Prostate gland (tissue), 2 donors: Measurements from ENCODE around the gene PTHLH. TPM values are rescaled to one million over a fixed set of nuclear protein-coding genes. Genes with fewer than 3 reads are reported as not detected.

Experiments
- DNase-seq: peaks from one replicate; pipeline ENCODE4 v3.0.0-alpha.2; 2019; ENCODE audit warnings: low spot score
- H3K27ac ChIP-seq, 2 donors: fragments of 200-600 bp; sonication (generic); 2 replicates each; pipeline ENCODE4 v1.5.1; 2017 to 2019
- H3K27me3 ChIP-seq: fragments of 200-600 bp; sonication (generic); replicated peaks from 2 replicates; pipeline ENCODE4 v1.5.1; 2019; ENCODE audit not compliant: insufficient read depth
- H3K36me3 ChIP-seq, 2 donors: fragments of 200-600 bp; sonication (generic); 1 replicate in 1 of 2; 2 replicates in 1 of 2; pipeline versions ENCODE4 v1.5.1 to v1.8.1; 2017 to 2019
- H3K4me1 ChIP-seq: fragments of 200-600 bp; sonication (generic); replicated peaks from 2 replicates; pipeline ENCODE4 v1.5.1; 2019
- H3K4me3 ChIP-seq, 2 donors: fragments of 200-600 bp; sonication (generic); 2 replicates each; pipeline ENCODE4 v1.5.1; 2017 to 2019
- H3K9me3 ChIP-seq: fragments of 200-600 bp; sonication (generic); 2 replicates; pipeline ENCODE4 v1.5.1; 2017
- CTCF ChIP-seq, 4 experiments: fragments of 200-600 bp in 2 of 4; fragments of 450-650 bp in 2 of 4; sonication (generic) in 2 of 4; IDR thresholded peaks; 1 replicate in 3 of 4; 2 replicates in 1 of 4; pipeline ENCODE4 v1.5.1; 2016 to 2019; ENCODE audit warnings: antibody characterized with exemption in 4 of 4, mild to moderate bottlenecking in 2 of 4, moderate library complexity in 2 of 4
- POLR2A ChIP-seq: fragments of 450-650 bp; IDR thresholded peaks from one replicate; pipeline ENCODE4 v1.6.1; 2016; ENCODE audit warnings: antibody characterized with exemption, mild to moderate bottlenecking
- POLR2AphosphoS5 ChIP-seq: sonication (generic); formaldehyde crosslinking; IDR thresholded peaks from one replicate; pipeline ENCODE4 v1.6.1; 2017; ENCODE audit warnings: antibody characterized with exemption
- WGBS: methylation state at CpG from one replicate; pipeline ENCODE4 v1.1.5; 2018; 5-methylcytosine and 5-hydroxymethylcytosine counted together
- intact Hi-C: fragments of 100-400 bp; cut with DNase I; formaldehyde crosslinking; loops from one replicate; pipeline ENCODE4 v1.14.2; 2022
- total RNA-seq, 2 donors: library from RNA; depleted of rRNA; stranded (reverse); fragments of >200 nt; gene quantifications; one replicate each; pipeline ENCODE4 v1.1.0, GENCODE V29; 2016

The PTHLH gene
- total RNA-seq, 2 donors from 2014 or later: 0.51 to 0.64 TPM

- no peak for DNase-seq
- Histone ChIP-seq H3K27ac (no peak overlapping the region), H3K9me3 (no peaks in the 10 kb centered on the region), H3K4me3 (no peak overlapping the region), H3K4me1 (no peaks in the 10 kb centered on the region), H3K27me3 (no peaks in the 10 kb centered on the region), H3K36me3 (no peaks in the 10 kb centered on the region)
- TF ChIP-seq POLR2A (no peak), POLR2AphosphoS5 (no peak), CTCF (IDR thresholded peaks at IDR 0.05) (no peak)
- intact Hi-C loops: no loop called here
- 86% methylated on average over 1 of the region's 1 CpG for WGBS
Observed at GRCh38 chr12:27965411-27965810, 7.1 kb downstream of the PTHLH start.

- H3K36me3 ChIP-seq: no peaks in the 10 kb centered on the region
- intact Hi-C loops: no loop called here
- no peak overlapping the region for H3K27ac ChIP-seq
- WGBS: 57% methylated on average over 4 of the region's 4 CpGs
- no peaks in the 10 kb centered on the region for H3K4me1 ChIP-seq
- no peaks in the 10 kb centered on the region for H3K9me3 ChIP-seq
- no peak for DNase-seq
- H3K4me3 ChIP-seq: no peak overlapping the region
- H3K27me3 ChIP-seq: no peaks in the 10 kb centered on the region
- TF ChIP-seq POLR2A (no peak), CTCF (IDR thresholded peaks at IDR 0.05) (no peak), POLR2AphosphoS5 (no peak)
Observed at GRCh38 chr12:27964123-27964522, 8.4 kb downstream of the PTHLH start.

DNA sequence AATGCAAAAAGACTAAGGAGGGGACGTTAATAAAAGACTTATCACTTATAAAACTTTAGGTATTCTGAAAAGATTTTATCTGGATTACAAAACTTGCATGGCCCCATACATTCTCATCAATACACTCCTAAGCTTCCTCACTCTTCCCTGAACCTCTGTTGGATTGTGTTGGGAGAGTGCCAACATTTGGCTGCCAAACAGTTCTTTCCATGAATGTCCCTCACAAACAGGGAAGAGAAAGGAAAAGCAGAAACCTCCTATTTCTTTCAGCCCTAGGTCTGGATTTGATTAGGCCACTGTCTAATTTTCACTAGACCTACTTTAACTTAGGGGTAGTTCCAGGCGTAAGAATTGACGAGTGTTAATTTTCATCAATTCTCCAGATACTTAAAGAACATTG lies 11.7 kb downstream of the PTHLH start:
- Histone ChIP-seq H3K27me3 (no peaks in the 10 kb centered on the region), H3K27ac (no peak overlapping the region), H3K36me3 (no peaks in the 10 kb centered on the region), H3K9me3 (no peaks in the 10 kb centered on the region), H3K4me1 (no peaks in the 10 kb centered on the region), H3K4me3 (no peak overlapping the region)
- 87% methylated on average over 3 of the region's 3 CpGs for WGBS
- intact Hi-C loops: no loop called here
- no peak for DNase-seq
- TF ChIP-seq POLR2A: no peak
- no peak for TF ChIP-seq POLR2AphosphoS5
- no peak for TF ChIP-seq CTCF (IDR thresholded peaks at IDR 0.05)

DNA sequence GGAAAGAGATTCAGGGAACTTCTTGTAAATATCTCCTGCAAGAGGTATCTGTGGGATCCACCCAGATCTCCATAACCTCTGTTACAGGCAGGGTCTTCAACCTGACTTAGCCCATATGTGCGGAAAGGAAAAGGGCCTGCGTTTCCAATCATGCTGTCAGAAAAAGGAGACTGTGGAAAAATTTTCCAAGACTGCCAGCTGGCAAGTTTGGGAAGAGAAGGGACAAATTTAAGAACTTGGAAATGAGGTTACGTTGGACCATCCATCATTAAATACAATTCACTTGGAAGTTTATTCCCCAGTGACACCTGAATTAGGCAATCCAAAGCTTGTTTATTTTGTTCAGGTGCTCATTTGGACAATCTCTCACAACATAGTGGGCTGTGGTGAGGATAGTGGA lies 13.9 kb downstream of the PTHLH start:
- Histone ChIP-seq H3K4me3 (no peak overlapping the region), H3K27me3 (no peaks in the 10 kb centered on the region), H3K4me1 (no peaks in the 10 kb centered on the region), H3K36me3 (no peaks in the 10 kb centered on the region), H3K9me3 (no peaks in the 10 kb centered on the region), H3K27ac (no peak overlapping the region)
- DNase-seq: no peak
- intact Hi-C loops: no loop called here
- WGBS: 89% methylated on average over 3 of the region's 3 CpGs
- no peak for TF ChIP-seq POLR2AphosphoS5
- TF ChIP-seq POLR2A: no peak
- no peak for TF ChIP-seq CTCF (IDR thresholded peaks at IDR 0.05)

GRCh38 chr12:27957366-27957765 lies 15.2 kb downstream of the PTHLH start:
- no peak for DNase-seq
- H3K27me3 ChIP-seq: no peaks in the 10 kb centered on the region
- no peaks in the 10 kb centered on the region for H3K4me1 ChIP-seq
- intact Hi-C loops: no loop called here
- WGBS: 74% methylated on average over 3 of the region's 3 CpGs
- H3K36me3 ChIP-seq: no peaks in the 10 kb centered on the region
- no peak overlapping the region for H3K27ac ChIP-seq
- H3K9me3 ChIP-seq: no peaks in the 10 kb centered on the region
- no peak overlapping the region for H3K4me3 ChIP-seq
- no peak for TF ChIP-seq POLR2AphosphoS5
